Lung (tissue), 16 donors: ENCODE measurements around the gene SCN4B. TPM values are rescaled to one million over a fixed set of nuclear protein-coding genes. Genes with fewer than 3 reads are reported as not detected.

Experiments used
- ATAC-seq: fragments of 200-7000 bp; cut with Tn5 transposase; one replicate; pipeline ENCODE4 v1.9.1; 2020; ENCODE audit warnings: moderate number of reproducible peaks; ENCODE audit not compliant: insufficient read depth, low FRiP score
- DNase-seq, 3 donors: peaks; one replicate each; pipeline ENCODE4 v3.0.0-alpha.2; 2013 to 2017
- H3K27ac ChIP-seq, 2 donors: one replicate each; pipeline ENCODE4 v1.5.1; 2013; ENCODE audit warnings: mild to moderate bottlenecking in 2 of 2, moderate library complexity in 2 of 2, control low read depth in 1 of 2, inconsistent platforms in 1 of 2, low read depth in 1 of 2, low read length in 1 of 2
- H3K27me3 ChIP-seq, 3 donors: one replicate each; pipeline ENCODE4 v1.5.1; 2013; ENCODE audit warnings: low read length in 2 of 3; ENCODE audit not compliant: control insufficient read depth in 3 of 3, insufficient read depth in 3 of 3
- H3K36me3 ChIP-seq, 4 donors: one replicate each; pipeline ENCODE4 v1.5.1; 2013; ENCODE audit warnings: low read length in 4 of 4, mild to moderate bottlenecking in 1 of 4, moderate library complexity in 1 of 4; ENCODE audit not compliant: control insufficient read depth in 4 of 4, insufficient read depth in 4 of 4
- H3K4me1 ChIP-seq, 5 donors: one replicate each; pipeline ENCODE4 v1.5.1; 2013; ENCODE audit warnings: low read length in 5 of 5, mild to moderate bottlenecking in 2 of 5, moderate library complexity in 1 of 5; ENCODE audit not compliant: control insufficient read depth in 5 of 5, insufficient read depth in 5 of 5
- H3K4me3 ChIP-seq: one replicate; pipeline ENCODE4 v1.5.1; 2013; ENCODE audit warnings: mild to moderate bottlenecking, control low read depth, moderate library complexity
- H3K9ac ChIP-seq, 2 donors: one replicate each; pipeline ENCODE4 v1.5.1; 2013; ENCODE audit warnings: low read length in 2 of 2, control low read depth in 1 of 2; ENCODE audit not compliant: insufficient read depth in 1 of 2
- H3K9me3 ChIP-seq, 4 donors: one replicate each; pipeline ENCODE4 v1.5.1; 2013; ENCODE audit warnings: low read length in 3 of 4, mild to moderate bottlenecking in 1 of 4, moderate library complexity in 1 of 4; ENCODE audit not compliant: control insufficient read depth in 4 of 4, insufficient read depth in 3 of 4
- CTCF ChIP-seq: IDR thresholded peaks from 2 replicates; pipeline ENCODE4 v1.5.1; 2012; ENCODE audit warnings: mild to moderate bottlenecking; ENCODE audit errors: control extremely low read depth, extremely low read depth
- WGBS, 2 donors: extraction: QIAGEN DNeasy Blood & Tissue Kit; methylation state at CpG; one replicate each; pipeline ENCODE4 v1.1.7; 2013; 5-methylcytosine and 5-hydroxymethylcytosine counted together
- long read RNA-seq, 5 donors: transcript quantifications; one replicate each; lab custom pipeline, GENCODE V29; 2026
- polyA plus RNA-seq, 2 donors: library from polyadenylated mRNA; stranded (reverse); fragments of 200-250 nt; gene quantifications; one replicate each; pipeline ENCODE4 v1.2.1, GENCODE V29; 2013
- total RNA-seq, 2 donors: library from RNA; depleted of rRNA in 1 of 2; stranded (reverse); fragments of >200 nt in 1 of 2; gene quantifications; one replicate each; pipeline ENCODE4 v1.2.1, GENCODE V29; 2014 to 2021
- donor health status: control.
- donor health status: control.
- donor health status: Bipolar disorder and iron deficiency.
- donor health status: healthy.
- donor health status: DM: yes; HTN: yes; CAD: no.

The SCN4B gene
- total RNA-seq (1 to 10 TPM; 3.1 to 5.2 TPM), polyA plus RNA-seq (1 to 10 TPM in 1 of 2 donors, under 1 TPM in 1; 0.95 to 1.5 TPM)
- long read RNA-seq, donor 1, full-length matches to known transcripts, result 3 of 3 reads
- long read RNA-seq, donor 1, partial matches to known transcripts, result 0 of 3 reads
- long read RNA-seq, donor 1, other reads (novel, unspliced or antisense), result 0 of 3 reads
- long read RNA-seq, donor 2, partial matches to known transcripts, result 0 of 1 reads
- long read RNA-seq, donor 2, other reads (novel, unspliced or antisense), result 0 of 1 reads
- long read RNA-seq, donor 3, full-length matches to known transcripts, result 1 of 1 reads
- long read RNA-seq, donor 3, partial matches to known transcripts, result 0 of 1 reads
- long read RNA-seq, donor 3, other reads (novel, unspliced or antisense), result 0 of 1 reads
- long read RNA-seq, donor 4, full-length matches to known transcripts, result 2 of 2 reads
- long read RNA-seq, donor 4, partial matches to known transcripts, result 0 of 2 reads
- long read RNA-seq, donor 4, other reads (novel, unspliced or antisense), result 0 of 2 reads
- long read RNA-seq, donor 5, full-length matches to known transcripts, result 1 of 1 reads
- long read RNA-seq, donor 5, partial matches to known transcripts, result 0 of 1 reads
- long read RNA-seq, donor 5, other reads (novel, unspliced or antisense), result 0 of 1 reads

- peaks cover 0 to 51% (median 14%) of the 10 kb centered on the region in 5 donors for H3K4me1 ChIP-seq
- H3K4me3 ChIP-seq, result peak within 1 kb of the TSS; percentile 37
- no peak within 1 kb of the TSS for H3K27ac ChIP-seq
- WGBS, 2 donors, result 1 to 2% methylated on average over 69 to 88 of the region's 88 CpGs
- DNase-seq, result peak; percentile 85 to 94 (median 87)
- ATAC-seq, result peak; percentile 71
- H3K36me3 ChIP-seq, result no peaks in the 10 kb centered on the region
- peaks cover 0 to 2% (median 0%) of the 10 kb centered on the region in 4 donors for H3K9me3 ChIP-seq
- no peak for TF ChIP-seq CTCF
- H3K9ac ChIP-seq, result no peak within 1 kb of the TSS
- peaks cover 0 to 49% (median 30%) of the 10 kb centered on the region in 3 donors for H3K27me3 ChIP-seq
Observed at GRCh38 chr11:118152552-118153471, at the start of gene SCN4B. TSS of gene SCN4B (minus strand) at chr11:118152823. CDS start at chr11:118152673, 150 bp downstream.

- Histone ChIP-seq H3K36me3 (no peaks in the 10 kb centered on the region), H3K27me3 (no peaks in the 10 kb centered on the region), H3K9me3 (no peaks in the 10 kb centered on the region), H3K4me1 (no peaks in the 10 kb centered on the region), H3K27ac (no peak overlapping the region), H3K9ac (no peak overlapping the region), H3K4me3 (no peak overlapping the region)
- DNase-seq, result no peak
- WGBS, 2 donors, result 69 to 83% methylated on average over 2 of the region's 2 CpGs
- ATAC-seq, result no peak
- no peak for TF ChIP-seq CTCF
Observed at GRCh38 chr11:118201966-118202365, 49.3 kb upstream of the SCN4B start.

GRCh38 chr11:118200901-118201680 lies 48.5 kb upstream of the SCN4B start:
- Histone ChIP-seq H3K36me3 (no peaks in the 10 kb centered on the region), H3K4me3 (no peak overlapping the region), H3K27me3 (no peaks in the 10 kb centered on the region), H3K4me1 (no peaks in the 10 kb centered on the region), H3K9ac (no peak overlapping the region), H3K9me3 (no peaks in the 10 kb centered on the region), H3K27ac (no peak overlapping the region)
- ATAC-seq, result no peak
- TF ChIP-seq CTCF, result no peak
- 86 to 88% methylated on average over 9 of the region's 9 CpGs for WGBS, 2 donors
- no peak for DNase-seq
